Measurements from ENCODE around the gene ZNF484.
"Not testable (repeated sequence)": the region's sequence is repeated elsewhere in the genome, so short reads cannot be mapped to it uniquely, and the experiment has no call there.

The ZNF484 gene

DNA sequence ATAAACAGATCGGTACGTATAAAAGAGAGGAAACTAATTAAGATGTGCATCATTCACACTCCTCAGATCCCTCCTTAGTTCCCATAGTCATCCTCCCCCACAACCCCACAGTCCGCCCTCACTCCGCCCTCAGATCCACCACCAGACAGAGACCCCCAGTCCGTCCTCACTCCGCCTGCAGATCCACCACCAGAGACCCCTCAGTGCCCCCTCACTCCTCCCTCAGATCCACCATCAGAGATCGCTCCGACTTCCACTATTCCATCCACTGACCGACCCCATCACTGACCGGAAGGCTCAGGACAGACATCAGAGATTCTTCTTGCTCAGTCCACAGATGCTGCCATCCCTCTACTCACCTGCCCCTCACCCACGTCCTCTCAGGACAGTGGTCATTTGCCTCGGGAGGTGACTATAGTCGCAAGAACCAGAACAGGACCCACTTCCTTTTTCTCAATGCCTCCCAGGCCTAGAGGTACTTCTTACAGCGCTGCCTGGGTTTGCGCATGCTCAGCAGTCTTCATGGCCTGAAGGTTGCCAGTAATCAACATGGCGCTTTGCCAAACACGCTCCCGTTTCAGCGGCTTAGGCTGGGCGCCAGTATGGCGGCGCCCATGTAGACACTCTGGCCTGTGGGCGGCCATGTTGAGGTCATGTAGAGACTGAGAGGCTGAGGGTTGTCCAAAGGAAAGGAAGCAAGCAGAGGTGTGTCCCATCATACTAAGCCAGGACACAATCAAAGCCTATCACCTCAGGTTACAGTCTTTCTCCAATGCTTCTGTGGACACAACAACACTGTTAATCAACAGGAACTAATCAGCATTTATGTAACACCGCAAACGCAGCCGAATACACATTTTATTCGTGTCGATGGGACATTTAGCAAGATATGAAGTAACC, at the start of gene ZNF484:
Gene ZNF484, minus strand, starts transcription at position 508 of the 900 bp plus-strand sequence. CDS start 3,009 bp downstream, outside the sequence.
- H3K4me1 Mint-ChIP-seq (ENCODE audit: low read depth), result peaks cover 46% of the 10 kb centered on the region
- no peaks in the 10 kb centered on the region for H3K27me3 Mint-ChIP-seq
- peak within 1 kb of the TSS; percentile 98 for H3K27ac Mint-ChIP-seq
- no peaks in the 10 kb centered on the region for H3K9me3 Mint-ChIP-seq (ENCODE audit: low read depth)
- peak within 1 kb of the TSS; percentile 100 for H3K4me3 Mint-ChIP-seq
- peaks cover 2% of the 10 kb centered on the region for H3K36me3 Mint-ChIP-seq

DNA sequence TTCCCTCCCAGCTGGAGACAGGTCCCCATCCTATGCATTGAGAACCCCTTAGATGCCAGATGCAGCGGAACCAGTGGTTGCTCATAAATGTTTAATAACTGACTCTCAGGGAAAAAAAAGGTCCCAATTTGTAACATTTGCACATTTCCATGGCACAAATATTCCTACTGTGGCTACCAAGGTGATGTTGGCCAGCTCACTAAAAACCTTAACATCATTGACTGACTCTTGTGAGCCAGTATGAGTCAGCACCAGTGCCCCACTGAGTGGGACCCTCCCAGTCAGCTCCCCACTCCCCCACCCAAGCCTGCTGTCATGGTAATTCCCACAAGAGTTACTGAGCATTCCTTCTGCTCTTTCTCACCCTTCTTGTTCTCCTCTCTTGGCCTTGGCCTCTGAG, 42.6 kb upstream of the ZNF484 start:
- H3K9me3 Mint-ChIP-seq (ENCODE audit: low read depth), result no peaks in the 10 kb centered on the region
- H3K4me1 Mint-ChIP-seq (ENCODE audit: low read depth), result peaks cover 12% of the 10 kb centered on the region
- H3K36me3 Mint-ChIP-seq, result no peaks in the 10 kb centered on the region
- no peak overlapping the region for H3K4me3 Mint-ChIP-seq
- H3K27me3 Mint-ChIP-seq, result no peaks in the 10 kb centered on the region
- H3K27ac Mint-ChIP-seq, result no peak overlapping the region

DNA sequence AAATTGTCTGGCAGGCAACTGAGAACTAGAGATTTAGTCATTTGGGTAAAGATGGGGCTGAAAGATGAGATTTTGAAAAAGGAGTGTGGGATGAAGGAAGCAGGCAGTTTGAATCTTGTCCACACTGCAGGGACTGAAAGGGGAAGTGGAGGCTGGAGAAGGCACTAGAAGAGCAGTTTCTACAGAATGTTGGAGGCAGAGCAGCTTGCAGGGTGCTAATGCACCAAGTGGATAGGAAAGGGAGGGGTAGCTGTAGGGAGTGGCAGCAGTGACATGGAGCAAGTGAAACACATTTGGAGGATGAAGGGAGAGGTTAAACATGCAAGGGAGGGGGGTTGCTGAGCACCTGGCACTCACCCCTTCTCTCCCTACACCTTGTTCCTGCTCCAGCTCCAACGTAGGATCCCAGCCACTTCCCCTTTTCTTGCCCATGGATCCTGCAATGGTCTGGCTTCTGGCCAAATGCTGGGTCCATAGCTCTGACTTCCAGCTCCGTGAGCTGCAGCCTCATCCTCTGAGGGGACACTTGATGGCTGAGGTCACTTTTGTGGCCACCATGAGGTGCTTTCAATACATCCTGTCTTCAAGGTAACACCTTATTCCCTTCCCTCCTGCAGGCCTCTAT, 39.5 kb upstream of the ZNF484 start:
- Mint-ChIP-seq H3K4me3 (no peak overlapping the region), H3K36me3 (no peaks in the 10 kb centered on the region), H3K27me3 (no peaks in the 10 kb centered on the region), H3K27ac (no peak overlapping the region), H3K9me3 (ENCODE audit: low read depth) (no peaks in the 10 kb centered on the region), H3K4me1 (ENCODE audit: low read depth) (peaks cover 12% of the 10 kb centered on the region)

DNA sequence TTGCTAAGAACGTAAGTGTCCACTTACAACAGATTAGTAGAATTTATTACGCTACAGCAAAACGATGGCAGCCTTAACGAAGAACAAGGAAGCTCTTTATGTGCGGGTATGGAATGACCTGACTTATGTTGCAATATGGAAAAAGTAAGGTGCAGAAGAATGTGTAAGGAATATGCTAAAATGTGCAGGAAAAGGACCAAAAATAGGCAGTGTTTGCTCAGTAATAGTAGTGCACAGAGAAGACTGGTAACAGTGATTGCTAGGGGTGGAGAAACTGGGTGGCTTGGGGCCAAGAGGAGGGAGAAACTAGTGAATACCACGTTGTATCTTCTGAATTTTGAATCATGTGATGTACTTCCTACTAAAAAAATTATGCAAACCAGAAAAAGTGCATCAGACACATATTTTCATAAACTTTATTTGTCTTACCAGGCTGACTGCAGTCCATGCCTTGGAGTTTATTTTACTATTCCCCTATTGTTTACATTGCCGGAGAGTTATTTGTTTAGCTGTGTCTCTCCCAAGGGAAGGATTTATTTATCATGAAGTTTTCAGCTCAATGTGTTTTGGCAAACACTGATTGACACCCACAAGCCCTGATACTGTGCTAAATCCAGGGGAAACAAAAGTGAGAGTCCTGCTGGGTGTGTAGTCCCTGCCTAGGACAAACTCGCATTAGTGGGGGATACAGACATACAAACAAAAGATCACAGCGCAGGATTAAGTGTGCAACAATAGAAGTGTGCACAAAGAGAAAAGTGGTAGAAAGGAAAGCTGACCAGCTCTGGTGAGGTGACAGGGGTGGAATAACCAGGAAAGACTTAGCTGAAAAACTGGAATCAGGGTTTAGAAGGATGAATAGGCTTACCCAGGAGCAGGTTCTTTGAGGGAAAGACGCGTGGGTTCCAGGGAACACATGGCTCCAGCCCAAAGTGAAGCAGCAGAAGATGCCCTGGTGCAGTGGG, 34.0 kb upstream of the ZNF484 start:
- H3K27ac Mint-ChIP-seq, result no peak overlapping the region
- H3K4me3 Mint-ChIP-seq, result no peak overlapping the region
- peaks cover 6% of the 10 kb centered on the region for H3K4me1 Mint-ChIP-seq (ENCODE audit: low read depth)
- no peaks in the 10 kb centered on the region for H3K36me3 Mint-ChIP-seq
- H3K9me3 Mint-ChIP-seq (ENCODE audit: low read depth), result no peaks in the 10 kb centered on the region
- H3K27me3 Mint-ChIP-seq, result peaks cover 6% of the 10 kb centered on the region

DNA sequence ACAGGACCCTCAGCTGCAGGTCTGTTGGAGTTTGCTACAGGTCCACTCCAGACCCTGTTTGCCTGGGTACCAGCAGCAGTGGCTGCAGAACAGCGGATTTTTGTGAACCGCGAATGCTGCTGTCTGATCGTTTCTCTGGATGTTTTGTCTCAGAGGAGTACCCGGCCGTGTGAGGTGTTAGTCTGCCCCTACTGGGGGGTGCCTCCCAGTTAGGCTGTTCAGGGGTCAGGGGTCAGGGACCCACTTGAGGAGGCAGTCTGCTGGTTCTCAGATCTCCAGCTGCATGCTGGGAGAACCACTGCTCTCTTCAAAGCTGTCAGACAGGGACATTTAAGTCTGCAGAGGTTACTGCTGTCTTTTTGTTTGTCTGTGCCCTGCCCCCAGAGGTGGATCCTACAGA, 27.3 kb upstream of the ZNF484 start:
- not testable (repeated sequence) for H3K27ac Mint-ChIP-seq

DNA sequence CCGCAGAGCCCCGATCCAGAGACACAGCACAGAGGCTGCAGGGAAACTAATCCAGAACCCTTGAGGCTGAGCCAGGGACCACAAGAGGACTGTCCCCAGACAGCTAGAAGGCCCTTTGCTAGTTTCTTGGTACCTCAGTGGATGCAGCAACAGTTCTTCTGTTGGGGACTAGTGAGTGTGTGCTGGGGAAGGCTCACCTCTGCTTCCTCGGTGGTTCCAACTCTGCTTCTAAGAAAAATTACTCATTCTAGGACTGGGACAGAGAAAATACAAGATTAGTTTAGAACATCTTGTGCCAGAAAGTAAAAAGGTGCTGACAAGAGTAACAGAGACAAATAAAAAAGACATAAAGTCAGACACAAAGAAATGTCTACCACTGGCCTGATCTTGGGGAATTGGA, 19.5 kb upstream of the ZNF484 start:
- H3K36me3 Mint-ChIP-seq, result no peaks in the 10 kb centered on the region

More for the DNA sequence above, 27.3 kb upstream of the ZNF484 start:
- not testable (repeated sequence) for H3K36me3 Mint-ChIP-seq; H3K9me3 Mint-ChIP-seq (ENCODE audit: low read depth); H3K4me1 Mint-ChIP-seq (ENCODE audit: low read depth); H3K4me3 Mint-ChIP-seq; H3K27me3 Mint-ChIP-seq

DNA sequence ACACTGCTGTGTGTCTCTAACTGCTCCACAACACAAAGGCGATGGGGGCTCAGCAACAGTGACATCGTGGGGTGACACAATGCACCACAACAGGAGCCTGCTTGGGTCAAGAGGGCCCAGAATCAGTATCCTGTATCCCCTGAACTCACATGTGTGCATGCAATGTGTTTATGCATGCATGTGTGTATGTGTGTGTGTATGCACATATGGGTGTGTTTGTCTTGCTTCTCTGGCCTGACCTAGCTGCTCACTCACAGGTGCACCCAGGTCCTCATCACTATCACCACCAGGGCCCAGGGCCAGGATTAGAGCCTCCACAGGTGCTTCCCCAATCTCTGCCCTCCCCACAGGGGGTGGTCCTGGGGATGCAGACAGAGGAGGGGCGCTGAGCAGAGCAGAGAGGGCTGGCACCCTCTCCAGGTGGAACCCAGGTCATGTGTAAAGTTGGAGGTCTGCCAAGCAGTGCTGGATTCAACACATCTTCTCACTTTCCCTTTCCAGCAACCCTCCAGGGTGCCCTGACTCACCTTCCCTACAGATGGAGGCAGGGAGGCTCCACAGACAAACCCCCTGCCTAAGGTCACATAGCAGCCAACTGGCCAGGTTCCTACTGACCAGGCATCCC, 18.1 kb upstream of the ZNF484 start:
- Mint-ChIP-seq H3K36me3 (no peaks in the 10 kb centered on the region), H3K9me3 (ENCODE audit: low read depth) (no peaks in the 10 kb centered on the region), H3K4me3 (no peak overlapping the region), H3K27ac (no peak overlapping the region), H3K27me3 (no peaks in the 10 kb centered on the region), H3K4me1 (ENCODE audit: low read depth) (peaks cover 2% of the 10 kb centered on the region)

More for the DNA sequence above, 19.5 kb upstream of the ZNF484 start:
- no peak overlapping the region for H3K27ac Mint-ChIP-seq
- no peaks in the 10 kb centered on the region for H3K9me3 Mint-ChIP-seq (ENCODE audit: low read depth)
- H3K4me3 Mint-ChIP-seq, result no peak overlapping the region
- H3K4me1 Mint-ChIP-seq (ENCODE audit: low read depth), result peaks cover 2% of the 10 kb centered on the region
- H3K27me3 Mint-ChIP-seq, result no peaks in the 10 kb centered on the region

DNA sequence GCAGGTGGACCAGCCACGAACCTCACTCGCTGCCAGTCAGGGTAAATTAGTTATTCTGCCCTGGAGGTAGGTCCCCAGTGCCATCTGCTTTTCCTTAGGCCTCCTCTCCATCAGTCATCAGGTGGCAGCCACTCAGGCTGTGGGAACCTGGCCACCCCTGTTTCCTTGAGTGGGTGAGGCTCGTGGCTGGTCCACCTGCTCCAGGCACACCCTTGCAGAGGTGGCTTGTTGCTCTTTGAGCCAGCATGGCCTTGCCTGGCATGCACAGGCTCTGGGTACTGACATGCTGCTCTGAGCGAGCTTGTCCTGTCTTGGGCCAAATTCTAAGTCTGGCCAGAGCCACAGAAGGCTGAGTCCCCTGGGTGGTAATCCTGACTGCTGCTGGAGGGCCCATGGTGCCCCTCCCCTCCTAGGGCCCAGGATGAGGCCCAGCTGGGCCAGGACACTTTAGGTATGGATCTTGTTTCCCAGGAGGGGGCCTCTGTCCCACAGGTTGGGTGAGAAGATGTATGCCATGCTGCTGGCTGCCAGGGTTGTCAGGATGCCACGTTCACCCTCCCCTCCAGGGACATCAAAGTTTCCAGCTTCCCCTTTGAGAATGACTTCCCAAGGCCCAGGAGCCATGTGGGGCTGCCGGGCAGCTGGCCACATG, 17.0 kb upstream of the ZNF484 start:
- H3K27me3 Mint-ChIP-seq, result no peaks in the 10 kb centered on the region
- no peak overlapping the region for H3K27ac Mint-ChIP-seq
- no peaks in the 10 kb centered on the region for H3K36me3 Mint-ChIP-seq
- H3K4me3 Mint-ChIP-seq, result no peak overlapping the region
- peaks cover 2% of the 10 kb centered on the region for H3K4me1 Mint-ChIP-seq (ENCODE audit: low read depth)
- H3K9me3 Mint-ChIP-seq (ENCODE audit: low read depth), result no peaks in the 10 kb centered on the region

DNA sequence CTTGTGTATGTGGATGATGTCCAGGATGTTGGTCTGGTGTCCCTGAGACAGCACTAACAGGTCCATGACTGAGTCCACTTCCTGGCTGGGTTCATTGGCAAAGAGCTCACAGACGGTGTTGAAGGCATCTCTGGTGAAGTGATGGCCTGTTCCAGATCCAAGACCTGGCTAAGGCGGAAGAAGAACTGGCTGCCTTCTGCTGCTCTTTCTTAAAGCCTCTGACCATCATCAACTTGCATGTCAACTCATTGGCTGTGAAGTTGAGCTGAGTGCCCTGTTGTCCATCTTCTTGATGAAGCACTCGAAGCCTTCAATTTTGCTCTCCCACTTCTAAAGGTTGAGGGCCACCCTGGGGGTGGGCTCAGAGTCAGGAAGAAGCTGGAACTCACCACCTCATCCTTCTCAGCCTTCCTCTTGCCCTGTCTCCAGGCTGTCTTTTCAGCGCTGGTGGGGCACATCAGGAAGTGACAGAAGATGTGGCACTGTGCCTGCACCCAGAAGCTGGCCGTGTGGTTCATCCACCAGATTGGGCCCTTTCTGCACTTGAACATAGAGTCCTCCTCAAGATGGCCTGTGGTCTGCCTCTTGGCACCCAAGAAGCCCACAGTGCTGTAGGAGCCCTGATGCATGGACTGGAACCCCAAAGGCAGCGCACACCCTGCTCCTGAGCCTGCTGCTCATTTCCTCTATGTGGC, 16.2 kb upstream of the ZNF484 start:
- not testable (repeated sequence) for H3K4me3 Mint-ChIP-seq; H3K9me3 Mint-ChIP-seq (ENCODE audit: low read depth); H3K27ac Mint-ChIP-seq; H3K4me1 Mint-ChIP-seq (ENCODE audit: low read depth); H3K36me3 Mint-ChIP-seq; H3K27me3 Mint-ChIP-seq

DNA sequence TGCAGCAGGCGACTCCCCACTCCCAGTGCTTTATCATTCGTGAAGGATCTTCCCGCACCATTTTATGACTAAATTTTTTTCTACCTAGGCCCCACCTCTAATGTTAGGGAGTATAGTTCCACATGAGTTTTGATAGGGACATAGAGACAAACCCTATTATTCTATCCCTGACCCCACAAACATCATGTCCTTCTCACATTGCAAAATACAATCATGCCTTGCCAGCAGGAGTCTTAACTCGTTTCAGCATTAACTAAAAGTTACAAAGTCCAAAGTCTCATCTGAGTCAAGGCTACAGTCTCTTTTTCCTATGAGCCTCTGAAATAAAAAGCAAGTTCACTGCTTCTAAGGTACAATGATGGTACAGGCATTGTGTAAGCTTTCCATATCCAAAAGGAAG, 14.4 kb upstream of the ZNF484 start:
- not testable (repeated sequence) for H3K9me3 Mint-ChIP-seq (ENCODE audit: low read depth); H3K36me3 Mint-ChIP-seq; H3K4me3 Mint-ChIP-seq; H3K27ac Mint-ChIP-seq; H3K27me3 Mint-ChIP-seq
- H3K4me1 Mint-ChIP-seq (ENCODE audit: low read depth), result peaks cover 21% of the 10 kb centered on the region

DNA sequence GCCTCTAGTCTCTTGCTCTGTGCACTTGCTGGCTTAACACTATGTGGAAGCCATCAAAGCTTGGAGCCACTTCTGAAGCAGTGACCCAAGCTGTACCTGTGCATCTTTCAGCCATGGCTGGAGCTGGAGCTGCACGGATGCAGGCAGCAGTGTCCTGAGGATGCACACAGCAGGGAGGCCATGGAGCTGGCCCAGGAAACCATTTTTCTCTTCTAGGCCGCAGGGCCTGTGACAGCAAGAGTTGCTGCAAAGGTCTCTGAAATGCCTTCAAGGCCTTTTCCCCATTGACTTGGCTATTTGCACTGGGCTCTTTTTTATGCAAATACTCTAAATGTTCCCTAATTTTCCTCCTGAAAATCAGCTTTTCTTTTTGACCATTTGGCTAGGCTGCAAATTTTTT, 12.9 kb upstream of the ZNF484 start:
- Mint-ChIP-seq H3K27me3 (no peaks in the 10 kb centered on the region), H3K4me1 (ENCODE audit: low read depth) (peaks cover 35% of the 10 kb centered on the region), H3K36me3 (no peaks in the 10 kb centered on the region), H3K4me3 (no peak overlapping the region), H3K27ac (no peak overlapping the region), H3K9me3 (ENCODE audit: low read depth) (no peaks in the 10 kb centered on the region)

DNA sequence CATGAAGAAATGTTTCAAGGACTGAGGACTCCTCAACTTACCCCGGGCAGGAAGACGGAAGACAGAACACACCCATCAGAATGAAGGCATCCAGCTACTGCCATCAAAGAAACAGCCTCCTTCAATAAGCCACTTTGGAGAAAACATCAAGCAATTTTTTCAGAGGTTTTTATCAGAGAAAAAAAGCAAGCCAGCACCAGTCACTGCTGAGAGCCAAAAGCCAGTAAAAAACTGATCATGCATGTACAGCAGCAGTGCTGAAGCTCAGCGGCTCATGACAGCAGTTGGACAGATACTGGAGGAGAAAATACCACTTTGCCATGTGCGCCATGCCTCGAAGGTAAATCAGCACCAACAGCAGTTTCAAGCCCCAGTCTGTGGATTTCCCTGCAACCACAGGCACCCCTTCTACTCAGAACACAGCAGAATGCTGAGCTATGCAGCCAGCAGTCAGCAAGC, 10.1 kb upstream of the ZNF484 start:
- peak overlapping the region; percentile 24 for H3K27ac Mint-ChIP-seq
- no peaks in the 10 kb centered on the region for H3K9me3 Mint-ChIP-seq (ENCODE audit: low read depth)
- H3K27me3 Mint-ChIP-seq, result no peaks in the 10 kb centered on the region
- no peaks in the 10 kb centered on the region for H3K36me3 Mint-ChIP-seq
- H3K4me3 Mint-ChIP-seq, result peak overlapping the region; percentile 65
- H3K4me1 Mint-ChIP-seq (ENCODE audit: low read depth), result peaks cover 49% of the 10 kb centered on the region

DNA sequence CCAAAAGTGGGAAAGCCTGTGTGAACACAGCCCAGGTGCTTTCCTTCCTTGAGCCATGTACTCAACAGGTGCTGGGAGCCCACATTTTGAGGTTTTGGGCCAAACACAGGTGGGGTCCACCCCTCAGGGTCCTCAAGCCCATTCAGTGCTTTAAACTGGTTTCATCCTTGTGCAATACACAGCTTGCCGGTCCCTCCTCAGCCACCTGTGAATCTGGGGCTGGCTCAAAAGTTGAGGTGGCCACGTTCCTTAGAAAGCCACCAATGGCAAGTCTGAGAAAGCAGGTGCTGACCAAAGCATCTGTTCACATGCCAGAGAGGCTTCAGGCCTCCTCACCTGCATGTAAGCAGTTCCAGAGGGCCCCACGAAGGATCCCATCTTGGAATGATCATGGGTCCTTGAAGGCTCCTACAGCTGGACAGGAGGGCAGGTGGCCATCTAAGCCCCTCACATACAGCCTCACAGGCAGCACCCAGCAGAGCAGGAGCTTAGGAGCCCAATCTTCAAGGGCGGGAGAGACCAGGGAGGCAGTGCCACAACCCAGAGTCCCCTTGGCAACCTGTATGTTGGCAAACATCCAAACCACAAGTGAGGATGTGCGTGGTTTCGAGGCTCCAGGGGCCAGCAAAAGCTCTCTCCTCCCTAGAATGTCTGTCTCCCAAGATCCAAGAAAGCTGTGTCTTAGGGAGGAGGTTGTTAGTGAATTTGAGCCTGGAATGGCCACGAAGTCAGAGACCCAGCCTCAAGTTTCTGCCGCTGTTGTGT, 9.2 kb upstream of the ZNF484 start:
- H3K9me3 Mint-ChIP-seq (ENCODE audit: low read depth); H3K27ac Mint-ChIP-seq; H3K27me3 Mint-ChIP-seq; H3K36me3 Mint-ChIP-seq: not testable (repeated sequence)
- peak overlapping the region; percentile 65 for H3K4me3 Mint-ChIP-seq
- H3K4me1 Mint-ChIP-seq (ENCODE audit: low read depth), result peaks cover 49% of the 10 kb centered on the region
